HG03097 (cell line): ENCODE data around the gene WWC1.

Experiments
- ATAC-seq: cut with Tn5 transposase; IDR thresholded peaks from one replicate; pipeline ENCODE4 v1.9.1; 2021; ENCODE audit not compliant: unreplicated experiment, low FRiP score

Gene WWC1

GRCh38 chr5:168401880-168402279 lies 110.4 kb downstream of the WWC1 start:
- no peak for ATAC-seq

GRCh38 chr5:168404365-168404764 lies 112.9 kb downstream of the WWC1 start:
- ATAC-seq, result no peak

GRCh38 chr5:168407211-168407610 lies 115.8 kb downstream of the WWC1 start:
- no peak for ATAC-seq

- no peak for ATAC-seq
Measured at GRCh38 chr5:168408561-168409305, 117.3 kb downstream of the WWC1 start.

- ATAC-seq, result no peak
Measured at GRCh38 chr5:168409591-168410458, 118.4 kb downstream of the WWC1 start.

GRCh38 chr5:168411871-168412270 lies 120.4 kb downstream of the WWC1 start:
- ATAC-seq, result no peak

- ATAC-seq, result no peak
Measured at GRCh38 chr5:168413062-168413461, 121.6 kb downstream of the WWC1 start.

- ATAC-seq, result no peak
Measured at GRCh38 chr5:168413596-168413995, 122.2 kb downstream of the WWC1 start.

- no peak for ATAC-seq
Measured at GRCh38 chr5:168415401-168415800, 124.0 kb downstream of the WWC1 start.

GRCh38 chr5:168415971-168416370 lies 124.5 kb downstream of the WWC1 start:
- ATAC-seq, result no peak

- ATAC-seq, result no peak
Measured at GRCh38 chr5:168417731-168418429, 126.4 kb downstream of the WWC1 start.

- no peak for ATAC-seq
Measured at GRCh38 chr5:168420461-168420860, 129.0 kb downstream of the WWC1 start.

- no peak for ATAC-seq
Measured at GRCh38 chr5:168422431-168422830, 131.0 kb downstream of the WWC1 start.

GRCh38 chr5:168423478-168423877 lies 132.0 kb downstream of the WWC1 start:
- ATAC-seq, result no peak

GRCh38 chr5:168423971-168424370 lies 132.5 kb downstream of the WWC1 start:
- no peak for ATAC-seq

- no peak for ATAC-seq
Measured at GRCh38 chr5:168424594-168425323, 133.3 kb downstream of the WWC1 start.

GRCh38 chr5:168426007-168426863 lies 134.8 kb downstream of the WWC1 start:
- no peak for ATAC-seq

- no peak for ATAC-seq
Measured at GRCh38 chr5:168426864-168427172, 135.4 kb downstream of the WWC1 start.

GRCh38 chr5:168427224-168427623 lies 135.8 kb downstream of the WWC1 start:
- ATAC-seq, result no peak

GRCh38 chr5:168428552-168428951 lies 137.1 kb downstream of the WWC1 start:
- no peak for ATAC-seq
